NCI-H146 (cell line): ENCODE measurements around the gene LRRIQ1.
"Not testable (repeated sequence)": the region's sequence is repeated elsewhere in the genome, so short reads cannot be mapped to it uniquely, and the experiment has no call there.

Experiments used
- DNase-seq: peaks from one replicate; lab custom pipeline; 2025; lab: John Stamatoyannopoulos, UW

LRRIQ1 gene

DNA sequence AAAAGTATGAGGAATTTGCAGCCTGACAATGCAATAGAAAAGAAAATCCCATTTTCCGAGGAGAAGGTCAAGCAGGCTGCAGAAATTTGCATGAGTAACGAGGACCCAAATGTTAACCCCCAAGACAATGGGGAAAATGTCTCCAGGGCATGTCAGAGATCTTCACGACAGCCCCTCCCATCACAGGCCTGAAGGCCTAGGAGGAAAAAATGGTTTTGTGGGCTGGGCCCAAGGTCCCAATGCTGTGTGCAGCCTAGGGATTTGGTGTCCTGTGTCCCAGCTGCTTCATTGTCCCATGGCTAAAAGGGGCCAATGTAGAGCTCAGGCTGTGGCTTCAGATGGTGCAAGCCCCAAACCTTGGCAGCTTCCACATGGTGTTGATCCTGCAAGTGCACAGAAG is 167.7 kb downstream of the LRRIQ1 start:
- DNase-seq = not testable (repeated sequence)

DNA sequence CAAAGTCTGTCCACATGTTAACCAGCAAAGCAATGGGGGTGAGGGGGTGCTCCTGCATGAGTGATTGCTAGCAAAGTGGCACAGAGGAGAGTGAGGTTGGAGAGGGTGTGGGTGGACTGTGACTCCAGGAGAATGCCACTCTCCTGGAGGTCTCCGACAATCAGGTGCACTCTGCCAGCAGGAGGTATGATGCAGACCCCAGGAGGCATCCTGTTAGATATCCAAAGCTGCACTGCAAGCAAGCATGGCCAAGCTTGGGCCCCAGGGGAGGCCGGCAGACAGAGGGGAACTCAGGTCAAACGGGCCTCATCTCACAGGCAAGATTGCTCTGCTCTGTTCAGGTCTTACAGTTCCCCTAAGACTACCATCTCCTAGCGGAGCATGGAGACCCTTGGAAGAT is 170.4 kb downstream of the LRRIQ1 start:
- no peak for DNase-seq

DNA sequence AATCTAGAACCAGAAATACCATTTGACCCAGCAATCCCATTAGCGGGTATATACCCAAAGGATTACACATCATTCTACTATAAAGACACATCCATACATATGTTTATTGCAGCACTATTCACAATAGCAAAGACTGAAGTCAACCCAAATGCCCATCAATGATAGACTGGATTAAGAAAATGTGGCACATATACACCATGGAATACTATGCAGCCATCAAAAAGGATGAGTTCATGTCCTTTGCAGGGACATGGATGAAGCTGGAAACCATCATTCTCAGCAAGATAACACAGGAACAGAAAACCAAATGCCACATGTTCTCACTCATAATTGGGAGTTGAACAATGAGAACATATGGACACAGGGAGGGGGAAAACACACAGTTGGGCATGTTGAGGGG is 188.2 kb downstream of the LRRIQ1 start:
- not testable (repeated sequence) for DNase-seq

DNA sequence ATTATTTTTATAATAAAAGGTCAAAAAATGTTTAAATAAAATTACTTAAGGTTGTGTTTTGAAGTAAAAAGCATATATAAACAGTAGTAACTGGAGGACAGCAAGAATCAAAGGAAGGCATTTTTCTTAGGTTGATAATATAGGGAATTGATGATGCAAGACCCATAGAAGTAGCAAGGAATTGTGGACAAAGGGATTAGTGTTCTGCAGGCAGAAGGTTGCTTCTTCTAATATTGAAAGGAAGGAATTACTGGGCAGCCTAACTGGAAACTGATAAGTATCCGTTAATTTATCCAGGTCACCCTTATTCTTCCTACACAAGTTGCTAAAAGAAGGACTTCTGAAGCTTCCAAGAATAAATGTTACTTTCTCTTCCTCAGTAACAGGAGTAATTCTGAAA is 189.3 kb downstream of the LRRIQ1 start:
- DNase-seq = no peak

DNA sequence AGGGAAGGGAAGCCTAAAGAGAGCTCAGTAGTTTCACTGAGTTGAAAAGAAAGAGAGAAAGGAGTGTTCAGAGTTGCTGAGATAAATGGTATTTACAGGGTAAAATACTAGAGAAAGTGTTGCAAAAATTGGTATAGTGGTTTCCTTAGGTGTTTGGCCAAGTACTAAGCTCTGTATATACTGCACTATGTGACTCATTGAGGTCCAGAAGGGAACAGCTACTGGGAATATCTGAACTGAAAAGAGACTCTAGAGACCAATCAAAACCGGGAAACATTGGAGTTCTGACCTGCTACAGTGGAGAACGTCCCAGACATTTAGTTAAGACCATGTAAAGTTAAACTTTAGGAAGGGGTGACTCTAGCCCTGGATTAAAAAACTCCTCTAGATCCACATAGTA is 201.2 kb downstream of the LRRIQ1 start:
- DNase-seq = no peak

DNA sequence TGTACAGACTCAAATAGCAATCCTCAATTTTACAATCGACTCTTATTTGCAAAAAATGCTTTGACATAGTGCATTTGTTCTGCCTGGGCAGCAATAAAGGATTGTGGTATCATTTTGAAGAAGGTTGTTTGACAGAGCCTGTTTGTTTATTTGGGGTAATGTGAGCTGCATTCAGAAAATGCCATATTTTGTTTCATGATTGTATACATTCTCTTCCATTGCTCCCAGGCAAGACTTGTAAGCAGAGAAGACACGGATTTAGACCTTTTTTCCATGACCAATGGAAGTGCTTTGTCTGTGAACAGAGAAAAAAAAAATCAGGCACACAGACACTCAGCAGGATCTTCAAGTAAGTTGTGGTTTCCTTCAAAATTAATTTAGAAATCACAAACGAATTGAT is 208.4 kb downstream of the LRRIQ1 start:
- DNase-seq = no peak

DNA sequence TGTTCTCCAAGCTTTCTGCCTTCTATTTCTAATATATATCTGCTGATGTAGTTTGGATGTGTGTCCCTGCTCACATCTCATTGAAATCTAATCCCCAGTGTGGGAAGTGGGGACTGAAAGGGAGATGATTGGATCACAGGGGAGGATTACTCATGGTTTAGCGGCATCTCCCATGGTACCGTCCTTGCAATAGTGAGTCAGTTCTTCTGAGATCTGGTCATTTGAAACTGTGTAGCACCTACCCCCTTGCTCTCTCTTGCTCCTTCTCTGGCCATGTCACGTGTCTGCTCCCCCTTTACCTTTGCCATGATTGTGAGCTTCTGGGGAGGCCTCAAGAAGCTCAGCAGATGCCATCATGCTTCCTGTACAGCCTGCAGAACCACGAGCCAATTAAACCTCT is 217.7 kb downstream of the LRRIQ1 start:
- no peak for DNase-seq

DNA sequence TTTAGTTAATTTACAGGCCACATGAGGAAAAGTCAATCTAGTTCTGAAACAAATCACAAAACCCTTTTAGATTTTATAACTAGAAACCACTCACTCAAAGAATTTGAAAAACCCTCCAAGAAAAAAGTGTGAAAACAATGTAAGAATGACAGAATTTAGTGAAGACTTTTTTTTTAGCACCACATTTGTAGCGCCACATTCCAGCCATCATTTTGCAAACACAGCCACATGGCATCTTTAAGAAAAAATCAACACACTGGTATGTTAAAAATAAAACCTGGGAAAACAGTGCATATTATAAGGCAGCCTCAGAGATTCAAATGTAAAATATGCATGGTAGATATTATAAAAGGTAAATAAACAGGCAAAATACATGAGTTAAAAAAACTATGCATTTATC is 221.5 kb downstream of the LRRIQ1 start:
- no peak for DNase-seq

DNA sequence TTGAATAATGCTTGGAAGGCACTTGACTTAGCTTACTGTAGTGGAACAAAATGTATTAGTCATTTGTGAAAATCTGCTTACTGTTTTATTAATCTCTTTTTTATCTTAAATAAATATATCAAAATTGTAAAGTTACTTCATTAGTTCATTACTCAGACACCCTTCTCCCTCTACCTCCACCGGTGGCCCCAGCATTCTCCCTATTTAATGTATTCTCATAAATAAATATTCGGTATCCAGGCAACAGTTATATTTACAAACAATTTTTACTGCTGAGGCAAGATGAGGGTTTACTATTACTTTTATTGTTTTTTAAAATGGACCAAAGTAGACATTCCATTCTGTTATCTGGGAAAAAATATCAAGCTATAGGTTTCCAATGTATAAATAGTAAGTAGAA is 224.3 kb downstream of the LRRIQ1 start:
- DNase-seq = no peak

DNA sequence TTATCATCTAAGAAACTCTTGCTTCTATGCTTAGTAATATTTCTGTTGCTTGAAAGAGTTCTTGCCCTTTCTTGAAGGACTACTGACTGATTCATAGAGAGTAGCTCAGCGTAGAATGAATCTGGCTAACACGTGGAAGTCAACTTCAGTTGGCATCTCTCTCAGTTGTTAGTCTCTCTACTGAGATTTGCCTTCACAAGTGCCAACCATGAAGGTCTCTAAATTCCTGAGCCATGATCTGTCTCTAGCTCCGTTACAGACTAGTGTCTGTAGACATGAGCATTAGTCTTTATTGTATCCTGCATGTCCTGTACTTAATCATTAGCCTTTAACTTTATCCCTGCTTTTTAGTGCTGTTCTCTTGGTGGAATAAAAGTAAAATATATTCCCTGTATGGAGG is 224.7 kb downstream of the LRRIQ1 start:
- no peak for DNase-seq

DNA sequence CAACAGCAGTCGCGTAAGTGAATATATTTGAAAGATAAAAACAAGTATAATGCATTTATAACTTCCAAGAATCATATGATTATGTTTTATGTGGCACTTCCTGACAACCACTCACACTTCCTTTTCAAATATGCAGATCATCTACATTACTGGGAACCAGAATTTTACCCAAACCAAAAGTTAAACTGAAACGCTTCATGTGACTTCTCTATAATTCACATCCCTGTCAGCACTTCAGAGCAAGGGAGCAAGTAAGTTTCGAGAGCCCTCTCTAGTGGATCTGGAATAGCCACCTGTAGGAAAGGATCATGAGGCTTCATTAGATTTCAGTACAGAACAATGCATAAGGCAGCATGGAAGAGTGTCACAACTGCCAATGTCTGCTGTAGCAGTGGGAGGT is 230.2 kb downstream of the LRRIQ1 start:
- no peak for DNase-seq

DNA sequence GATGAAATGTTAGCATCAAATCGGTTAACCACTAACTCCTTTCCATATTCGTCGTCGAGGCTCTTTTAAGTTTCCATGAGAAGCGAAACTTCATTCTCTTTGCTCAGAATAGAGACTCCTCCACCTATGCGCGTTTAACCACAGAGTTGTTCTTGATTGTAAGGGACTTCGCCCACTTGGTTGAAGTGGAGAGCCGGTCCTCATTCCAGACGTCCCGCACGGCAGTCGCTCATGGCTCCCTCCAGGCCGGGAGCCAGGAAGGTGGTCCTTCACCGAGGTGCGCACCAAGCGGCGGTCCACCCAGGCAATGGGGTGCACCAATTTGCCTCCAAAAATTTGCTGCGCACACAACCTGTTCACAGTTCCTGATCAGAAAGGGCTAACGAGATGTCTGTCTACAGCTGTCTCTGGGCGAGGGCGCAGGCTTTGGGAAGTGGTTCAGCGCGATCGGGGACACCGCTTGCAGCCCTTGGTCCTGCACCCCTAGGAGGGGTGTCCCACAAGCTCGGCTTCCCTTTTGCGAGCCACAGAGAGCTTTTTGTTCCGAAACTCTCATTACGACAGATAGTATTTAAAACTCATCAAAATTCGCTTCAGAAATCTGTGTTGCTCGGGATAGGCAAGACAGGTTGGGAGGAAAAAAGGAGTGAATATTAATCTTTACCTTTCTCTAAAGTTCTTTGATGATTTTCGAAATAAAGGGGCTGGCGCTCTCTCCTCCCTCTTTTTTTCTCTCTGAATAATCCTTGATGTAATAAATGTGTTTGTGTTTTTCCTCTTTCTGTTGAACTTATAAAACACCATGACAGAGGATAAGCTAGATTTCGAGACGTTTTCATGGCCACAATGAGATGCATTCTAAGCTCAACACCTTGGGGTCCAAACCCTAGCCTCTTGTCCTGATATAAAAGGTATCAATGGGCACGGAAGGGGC is 237.5 kb downstream of the LRRIQ1 start:
- no peak for DNase-seq

DNA sequence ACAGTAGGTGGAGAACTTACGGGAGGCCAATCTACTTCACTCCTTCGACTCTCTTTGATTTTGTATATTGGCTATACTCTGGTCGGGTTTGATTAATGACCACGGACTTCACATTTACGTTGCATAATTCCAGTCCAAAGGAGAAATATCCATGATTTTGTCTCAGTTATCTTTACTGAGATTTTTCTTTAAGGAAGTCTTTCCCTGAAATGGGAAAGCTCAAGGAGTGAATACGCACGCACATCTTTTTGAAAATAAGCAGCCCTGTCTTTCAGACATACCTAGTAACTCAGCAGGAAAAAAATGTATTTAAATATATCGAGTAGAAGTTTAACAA is 238.1 kb downstream of the LRRIQ1 start:
- no peak for DNase-seq

DNA sequence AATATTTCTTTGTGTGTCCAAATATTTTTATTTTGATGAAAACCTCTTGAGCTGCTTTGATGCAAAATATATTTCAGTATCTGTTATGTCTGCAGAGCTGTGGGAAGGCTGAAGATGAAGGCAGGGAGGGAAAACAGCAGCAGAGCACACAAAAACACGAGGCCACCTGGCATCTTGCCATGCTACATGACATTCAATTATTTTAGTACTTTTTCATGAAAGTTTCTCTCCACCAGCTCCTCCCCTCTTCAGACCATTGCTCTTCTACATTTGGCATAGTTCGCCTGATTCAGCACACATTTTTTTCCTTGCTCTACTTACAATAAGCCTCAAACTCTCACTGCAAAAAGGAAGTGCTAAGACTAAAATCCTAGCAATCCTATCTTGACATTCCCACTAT is 239.2 kb downstream of the LRRIQ1 start:
- DNase-seq = no peak

DNA sequence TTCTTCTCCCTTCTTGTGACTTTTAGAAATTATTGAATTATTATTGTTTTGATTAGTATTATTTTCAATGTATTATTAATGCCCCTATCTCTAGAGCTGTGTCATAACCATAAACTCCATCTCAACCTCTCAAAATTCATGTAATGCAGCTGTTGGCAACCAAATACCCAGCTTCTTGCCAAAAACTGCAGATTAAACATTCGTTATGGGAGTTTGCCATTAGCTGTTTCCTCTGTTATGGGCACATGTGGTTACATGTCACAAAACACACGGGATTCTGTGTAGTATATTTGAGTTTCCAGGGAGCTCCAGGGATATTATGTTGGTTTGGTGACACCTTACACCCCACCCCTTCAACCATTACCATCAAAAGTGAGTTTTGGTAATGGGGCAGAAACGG is 241.0 kb downstream of the LRRIQ1 start:
- no peak for DNase-seq

DNA sequence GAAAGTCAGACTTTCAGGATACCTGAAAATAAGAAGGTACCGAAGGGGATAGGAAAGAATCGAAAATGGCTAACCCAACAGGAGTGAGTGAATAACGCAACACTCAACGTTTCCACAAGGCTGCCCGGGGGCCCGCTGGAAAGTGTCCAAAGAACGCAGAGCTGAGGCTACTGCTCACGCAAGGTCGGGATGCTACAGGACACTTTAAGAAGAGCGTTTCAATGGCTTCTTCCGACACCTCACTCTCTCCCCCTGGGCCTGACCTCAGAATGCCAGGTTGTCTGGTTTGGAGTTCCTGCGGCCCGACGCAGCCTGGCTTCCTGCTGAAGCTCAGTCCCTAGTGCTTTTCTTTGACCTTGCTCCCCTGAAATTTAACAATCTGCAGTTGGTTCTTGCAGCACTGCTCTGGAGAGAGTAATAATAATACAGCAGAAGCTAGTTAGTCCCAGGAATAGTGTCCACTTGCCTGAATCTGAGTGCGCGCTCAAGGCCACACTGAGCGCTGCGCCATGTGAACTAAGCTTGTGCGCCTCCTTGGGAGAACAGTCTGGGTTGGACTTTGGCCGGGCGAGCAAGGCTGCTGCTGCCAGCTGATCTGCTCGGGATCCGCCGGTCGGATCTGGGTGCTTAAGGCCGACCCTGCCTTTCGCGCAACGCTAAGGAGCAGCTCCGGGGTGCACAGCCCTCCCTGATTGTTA is 241.9 kb downstream of the LRRIQ1 start:
- DNase-seq = no peak

DNA sequence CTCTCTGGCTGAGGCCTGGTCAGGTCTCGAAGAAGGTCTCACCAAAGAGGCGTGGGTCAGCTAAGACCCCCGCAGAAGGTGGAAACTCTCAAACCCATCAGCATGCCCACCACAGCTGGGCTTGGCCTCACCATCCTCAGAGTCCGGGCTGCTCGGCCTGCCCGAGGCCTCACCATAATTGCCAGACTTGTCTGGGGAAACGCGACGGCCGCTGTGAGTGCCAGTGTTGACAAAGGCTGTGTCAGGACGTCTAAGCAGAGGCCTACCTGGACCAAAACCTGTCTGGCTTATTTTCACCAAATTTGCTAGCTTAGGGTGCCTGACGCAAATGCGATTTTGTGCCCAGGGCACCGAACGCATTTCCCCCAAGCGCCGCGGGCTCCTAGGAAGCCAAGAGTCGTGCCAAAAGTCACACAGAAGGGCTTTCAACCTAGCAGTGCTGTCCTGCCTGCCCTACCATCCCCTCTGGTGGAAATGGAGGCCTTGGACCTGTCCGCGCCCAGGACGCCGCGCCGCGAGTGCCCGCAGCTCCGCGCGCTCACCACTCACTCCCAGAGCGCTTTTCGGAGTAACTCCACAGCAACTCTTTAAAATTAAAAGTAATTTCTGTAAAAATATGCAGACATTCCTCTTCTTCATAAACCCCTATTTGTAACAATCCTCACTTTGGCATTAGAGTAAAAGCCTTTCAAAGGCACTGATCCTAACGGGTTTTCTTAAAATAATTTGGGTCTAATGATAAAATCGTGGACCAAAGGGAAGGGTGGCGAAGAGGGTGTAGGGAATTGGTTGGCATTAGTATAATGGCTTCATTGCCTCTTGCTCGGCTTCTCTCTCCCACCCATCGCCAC is 242.7 kb downstream of the LRRIQ1 start:
- DNase-seq = no peak

DNA sequence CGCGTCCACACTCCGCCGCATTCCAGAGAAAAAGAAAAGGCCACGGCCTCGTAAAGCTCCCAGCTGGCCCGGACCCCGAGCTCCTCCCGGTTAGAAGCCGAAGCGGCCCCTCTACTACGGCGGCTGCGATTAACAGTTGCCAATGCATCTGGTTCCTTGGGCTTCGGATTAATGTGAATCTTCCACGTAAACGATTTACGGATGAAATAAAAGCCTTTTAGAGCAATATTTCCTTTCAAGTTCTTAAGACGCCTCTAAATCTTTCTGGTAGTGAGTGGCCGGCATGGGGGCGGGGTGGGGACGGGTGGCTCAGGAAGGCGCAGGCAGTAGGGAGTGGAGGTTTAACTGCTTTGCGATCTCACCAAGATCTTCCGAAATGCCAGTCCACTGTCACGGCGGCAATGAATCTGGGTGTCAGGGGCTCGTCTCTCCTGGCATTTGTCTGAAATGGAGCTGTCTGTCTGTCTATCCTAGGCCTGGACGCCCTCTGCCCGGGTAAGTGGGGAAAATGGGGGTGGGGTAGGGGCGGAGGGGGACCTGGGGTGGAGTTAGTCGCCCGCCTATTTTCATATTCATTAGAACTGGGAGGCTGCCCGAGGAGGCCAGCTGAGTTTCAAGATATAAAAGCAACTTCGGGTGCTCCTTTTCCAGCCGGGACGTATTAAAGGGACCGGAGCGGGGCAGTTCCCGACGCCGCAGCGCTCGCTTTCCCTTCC is 243.5 kb downstream of the LRRIQ1 start:
- no peak for DNase-seq

DNA sequence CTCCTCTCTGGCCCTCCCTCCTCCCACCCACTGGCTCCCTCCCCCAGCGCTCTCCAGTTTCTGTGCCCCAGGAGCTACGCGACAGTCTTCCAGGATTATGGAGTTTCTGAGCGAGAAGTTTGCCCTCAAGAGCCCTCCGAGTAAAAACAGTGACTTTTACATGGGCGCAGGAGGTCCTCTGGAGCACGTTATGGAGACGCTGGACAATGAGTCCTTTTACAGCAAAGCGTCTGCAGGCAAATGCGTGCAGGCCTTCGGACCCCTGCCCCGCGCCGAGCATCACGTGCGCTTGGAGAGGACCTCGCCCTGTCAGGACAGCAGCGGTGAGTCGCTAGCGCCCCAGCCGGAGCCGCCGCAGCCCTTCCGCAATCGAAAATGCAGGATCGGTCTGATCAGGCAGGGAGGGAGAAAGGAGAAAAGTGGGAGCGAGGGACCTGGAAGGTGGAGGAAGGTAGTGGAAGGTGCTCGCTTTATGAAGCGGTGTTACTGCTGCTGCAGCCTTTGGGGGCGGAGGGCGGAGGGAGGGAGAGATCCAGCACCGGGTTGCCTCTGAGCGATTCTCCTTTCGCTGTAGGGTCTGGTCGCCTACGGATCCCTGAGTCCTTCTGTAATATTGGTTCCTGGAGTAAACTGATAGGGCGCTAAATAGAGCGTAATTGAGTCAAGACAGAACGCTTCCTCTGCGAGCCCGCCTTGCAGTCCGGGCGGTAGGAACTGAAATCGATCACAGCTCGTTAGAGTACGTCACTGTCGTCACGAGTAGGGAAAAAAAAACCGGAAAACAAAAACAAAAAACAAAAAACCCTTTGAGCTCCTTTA is 244.2 kb downstream of the LRRIQ1 start, which contains the start of gene ALX1:
TSS of gene ALX1 (plus strand) at position 56 of the 819 bp plus-strand sequence. CDS start at position 98, 42 bp downstream.
- DNase-seq = no peak

DNA sequence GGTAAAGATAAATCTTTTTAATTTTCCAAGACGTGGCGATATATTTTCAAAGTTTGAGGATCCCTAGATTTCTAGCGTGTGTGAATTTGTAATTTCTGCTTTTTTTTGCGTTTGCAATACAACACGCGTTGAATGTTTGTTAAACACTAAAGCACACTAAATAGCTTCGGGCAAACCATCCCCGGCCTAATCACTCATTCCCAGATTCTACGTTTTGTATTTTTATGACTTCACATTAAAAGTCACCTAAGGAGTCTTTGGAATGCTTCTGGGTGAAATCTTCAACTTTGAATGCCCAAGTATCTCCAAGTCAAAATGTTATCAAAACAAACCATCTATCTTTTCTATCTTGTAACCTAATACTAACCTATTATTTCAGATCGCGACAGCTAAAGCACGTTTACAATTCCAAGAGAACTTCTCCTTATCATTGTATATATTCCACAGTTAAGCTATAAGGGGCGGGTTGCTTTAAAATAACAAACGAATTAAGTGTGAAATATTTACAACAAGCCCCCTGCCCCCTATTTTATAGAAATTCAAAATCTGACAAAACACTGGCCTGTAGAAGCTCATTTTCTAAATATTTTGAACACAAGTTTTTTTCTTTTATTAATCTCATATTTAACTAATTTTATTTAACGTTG is 245.0 kb downstream of the LRRIQ1 start:
- DNase-seq = no peak
